ENCODE measurements around the gene CAPN6.
A peak's percentile ranks its signal among the peaks of the same experiment; 100 is the strongest.

CAPN6 gene

DNA sequence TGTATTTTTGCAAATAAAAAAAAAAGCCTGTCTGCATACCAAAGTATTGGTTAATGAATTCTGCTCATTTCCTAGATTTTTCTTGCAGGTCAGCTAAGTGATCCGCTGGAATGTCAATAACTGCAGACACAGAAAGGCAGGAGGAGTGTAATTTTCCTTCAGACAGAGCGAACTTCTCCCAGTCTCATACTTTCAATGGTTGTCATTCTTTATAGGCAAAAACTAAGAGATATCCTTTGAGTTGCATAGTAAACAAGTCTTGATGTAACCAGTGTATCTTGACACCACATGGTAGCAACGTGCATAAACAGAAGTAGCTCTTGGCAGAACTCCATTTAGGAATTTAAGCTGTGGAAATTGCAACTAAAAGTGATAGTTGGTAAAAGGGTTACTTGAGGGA lies 8.2 kb downstream of the CAPN6 start:
- no peak for DNase-seq
- Histone ChIP-seq H3K4me3 (ENCODE audit: control insufficient read depth in 1 of 7, extremely low read depth in 1 of 7, insufficient read depth in 4 of 7, low read depth in 2 of 7, low read length in 6 of 7) (no peak overlapping the region), H3K4me1 (ENCODE audit: control extremely low read depth in 1 of 4, control insufficient read depth in 4 of 4, insufficient read depth in 4 of 4, low read length in 3 of 4) (no peaks in the 10 kb centered on the region), H3K9me3 (ENCODE audit: control extremely low read depth in 1 of 5, control insufficient read depth in 4 of 5, insufficient read depth in 2 of 5, low read depth in 1 of 5, low read length in 4 of 5) (no peaks in the 10 kb centered on the region), H3K36me3 (ENCODE audit: control insufficient read depth in 4 of 4, insufficient read depth in 4 of 4, low read length in 3 of 4) (no peaks in the 10 kb centered on the region), H3K27me3 (replicated peaks in 2 of 5; ENCODE audit: control insufficient read depth in 4 of 5, insufficient read depth in 5 of 5, low read length in 4 of 5) (peaks cover 0 to 22% (median 0%) of the 10 kb centered on the region in 5 experiments), H3K27ac (ENCODE audit: insufficient read depth in 1 of 2, low read depth in 1 of 2, low read length in 2 of 2, poor library complexity in 1 of 2, severe bottlenecking in 2 of 2) (no peak overlapping the region)
- CTCF ChIA-PET, result interaction anchor here (1.2 kb wide), 1 partner anchor 94 kb away, joined by 3 read pairs; no protein-coding TSS in a partner anchor
- 77% methylated on average over 3 of the region's 3 CpGs for WGBS (ENCODE audit: insufficient coverage)
- POLR2A ChIA-PET, result no interaction called here

GRCh38 chrX:111260451-111260850 lies 9.8 kb downstream of the CAPN6 start:
- CTCF ChIA-PET, result interaction anchor here (1.1 kb wide), 1 partner anchor 17 kb away, joined by 3 read pairs; no protein-coding TSS in a partner anchor

DNA sequence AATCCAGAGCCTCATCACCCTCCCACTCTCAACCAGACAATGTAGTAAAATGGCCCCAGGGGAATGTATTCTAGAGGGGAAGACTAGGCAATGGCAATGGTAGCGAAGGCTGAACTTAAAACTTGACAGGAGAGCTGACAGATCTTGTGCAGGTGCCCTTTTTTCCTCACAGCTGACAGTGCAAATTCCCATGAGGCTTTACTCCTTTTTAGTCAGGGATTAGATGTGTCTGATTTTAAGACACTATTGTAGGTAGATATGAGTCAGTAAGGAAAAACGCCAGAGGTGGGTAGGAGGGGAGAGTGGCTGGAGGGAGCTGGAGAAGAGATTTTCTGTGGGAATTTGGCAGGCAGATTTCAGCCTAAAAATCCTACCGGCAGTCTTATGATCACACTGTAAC lies 10.7 kb downstream of the CAPN6 start:
- POLR2A ChIA-PET, result no interaction called here
- Histone ChIP-seq H3K4me1 (ENCODE audit: control extremely low read depth in 1 of 4, control insufficient read depth in 4 of 4, insufficient read depth in 4 of 4, low read length in 3 of 4) (no peaks in the 10 kb centered on the region), H3K36me3 (ENCODE audit: control insufficient read depth in 4 of 4, insufficient read depth in 4 of 4, low read length in 3 of 4) (no peaks in the 10 kb centered on the region), H3K27me3 (replicated peaks in 2 of 5; ENCODE audit: control insufficient read depth in 4 of 5, insufficient read depth in 5 of 5, low read length in 4 of 5) (peaks cover 0 to 22% (median 0%) of the 10 kb centered on the region in 5 experiments), H3K4me3 (ENCODE audit: control insufficient read depth in 1 of 7, extremely low read depth in 1 of 7, insufficient read depth in 4 of 7, low read depth in 2 of 7, low read length in 6 of 7) (no peak overlapping the region), H3K27ac (ENCODE audit: insufficient read depth in 1 of 2, low read depth in 1 of 2, low read length in 2 of 2, poor library complexity in 1 of 2, severe bottlenecking in 2 of 2) (no peak overlapping the region), H3K9me3 (ENCODE audit: control extremely low read depth in 1 of 5, control insufficient read depth in 4 of 5, insufficient read depth in 2 of 5, low read depth in 1 of 5, low read length in 4 of 5) (no peaks in the 10 kb centered on the region)
- WGBS (ENCODE audit: insufficient coverage), result 71% methylated on average over 1 of the region's 3 CpGs
- CTCF ChIA-PET, result no interaction called here
- no peak for DNase-seq

More at GRCh38 chrX:111260451-111260850, 9.8 kb downstream of the CAPN6 start:
- POLR2A ChIA-PET, result no interaction called here
- Histone ChIP-seq H3K27me3 (replicated peaks in 2 of 5; ENCODE audit: control insufficient read depth in 4 of 5, insufficient read depth in 5 of 5, low read length in 4 of 5) (peaks cover 0 to 22% (median 0%) of the 10 kb centered on the region in 5 experiments), H3K4me1 (ENCODE audit: control extremely low read depth in 1 of 4, control insufficient read depth in 4 of 4, insufficient read depth in 4 of 4, low read length in 3 of 4) (no peaks in the 10 kb centered on the region), H3K4me3 (ENCODE audit: control insufficient read depth in 1 of 7, extremely low read depth in 1 of 7, insufficient read depth in 4 of 7, low read depth in 2 of 7, low read length in 6 of 7) (no peak overlapping the region), H3K27ac (ENCODE audit: insufficient read depth in 1 of 2, low read depth in 1 of 2, low read length in 2 of 2, poor library complexity in 1 of 2, severe bottlenecking in 2 of 2) (no peak overlapping the region), H3K36me3 (ENCODE audit: control insufficient read depth in 4 of 4, insufficient read depth in 4 of 4, low read length in 3 of 4) (no peaks in the 10 kb centered on the region), H3K9me3 (ENCODE audit: control extremely low read depth in 1 of 5, control insufficient read depth in 4 of 5, insufficient read depth in 2 of 5, low read depth in 1 of 5, low read length in 4 of 5) (no peaks in the 10 kb centered on the region)
- no peak for DNase-seq
- WGBS (ENCODE audit: insufficient coverage), result 56% methylated on average over 3 of the region's 3 CpGs

- ChIA-PET POLR2A (no interaction called here), CTCF (no interaction called here)
- WGBS (ENCODE audit: insufficient coverage), result 82% methylated on average over 3 of the region's 3 CpGs
- no peak overlapping the region for H3K4me3 ChIP-seq (ENCODE audit: control insufficient read depth in 1 of 7, extremely low read depth in 1 of 7, insufficient read depth in 4 of 7, low read depth in 2 of 7, low read length in 6 of 7)
- H3K4me1 ChIP-seq (ENCODE audit: control extremely low read depth in 1 of 4, control insufficient read depth in 4 of 4, insufficient read depth in 4 of 4, low read length in 3 of 4), result no peaks in the 10 kb centered on the region
- H3K9me3 ChIP-seq (ENCODE audit: control extremely low read depth in 1 of 5, control insufficient read depth in 4 of 5, insufficient read depth in 2 of 5, low read depth in 1 of 5, low read length in 4 of 5), result no peaks in the 10 kb centered on the region
- peaks cover 0 to 18% (median 0%) of the 10 kb centered on the region in 5 experiments for H3K27me3 ChIP-seq (replicated peaks in 2 of 5; ENCODE audit: control insufficient read depth in 4 of 5, insufficient read depth in 5 of 5, low read length in 4 of 5)
- no peak for DNase-seq
- no peaks in the 10 kb centered on the region for H3K36me3 ChIP-seq (ENCODE audit: control insufficient read depth in 4 of 4, insufficient read depth in 4 of 4, low read length in 3 of 4)
- H3K27ac ChIP-seq (ENCODE audit: insufficient read depth in 1 of 2, low read depth in 1 of 2, low read length in 2 of 2, poor library complexity in 1 of 2, severe bottlenecking in 2 of 2), result no peak overlapping the region
Observed at GRCh38 chrX:111257733-111258132, 12.6 kb downstream of the CAPN6 start.

DNA sequence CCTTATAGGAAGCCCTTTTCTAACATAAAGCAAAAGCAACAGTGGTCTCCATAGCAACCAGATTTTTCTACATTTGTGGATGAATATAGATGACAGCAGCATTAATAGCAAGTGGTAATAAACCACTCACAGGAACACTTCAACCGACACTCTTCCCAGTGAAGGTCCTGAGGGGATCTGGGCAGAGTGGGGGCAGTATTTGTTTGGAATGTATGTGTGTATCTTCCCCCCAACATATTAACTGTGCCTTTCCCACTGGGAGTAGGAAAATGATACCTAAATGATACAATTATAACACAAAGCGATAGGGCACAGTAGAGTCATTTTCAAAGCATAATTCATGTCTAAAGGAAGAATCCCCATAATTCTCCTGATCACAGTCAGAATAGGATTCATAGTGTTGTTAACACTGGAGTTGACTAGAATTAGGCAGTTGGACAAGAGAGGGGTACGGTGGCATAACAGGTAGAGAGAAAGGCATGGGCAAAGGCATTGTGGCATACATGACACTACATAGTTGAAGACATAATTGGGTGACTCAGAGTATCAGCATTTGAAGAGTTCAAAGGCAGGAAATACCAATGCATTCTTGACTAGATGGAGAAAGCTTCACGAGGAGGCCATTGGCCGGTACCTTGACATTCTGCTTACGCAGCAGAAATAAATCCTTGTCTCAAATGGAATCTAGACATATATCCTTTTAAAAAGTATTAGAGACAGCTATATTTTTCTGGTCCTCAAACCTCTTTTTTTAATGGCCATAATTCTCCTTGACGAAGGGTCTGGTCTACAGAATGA lies 15.2 kb downstream of the CAPN6 start:
- no peaks in the 10 kb centered on the region for H3K9me3 ChIP-seq (ENCODE audit: control extremely low read depth in 1 of 5, control insufficient read depth in 4 of 5, insufficient read depth in 2 of 5, low read depth in 1 of 5, low read length in 4 of 5)
- H3K4me1 ChIP-seq (ENCODE audit: control extremely low read depth in 1 of 4, control insufficient read depth in 4 of 4, insufficient read depth in 4 of 4, low read length in 3 of 4), result no peaks in the 10 kb centered on the region
- peaks cover 0 to 7% (median 0%) of the 10 kb centered on the region in 5 experiments for H3K27me3 ChIP-seq (replicated peaks in 2 of 5; ENCODE audit: control insufficient read depth in 4 of 5, insufficient read depth in 5 of 5, low read length in 4 of 5)
- no peak for DNase-seq
- no peak overlapping the region for H3K4me3 ChIP-seq (ENCODE audit: control insufficient read depth in 1 of 7, extremely low read depth in 1 of 7, insufficient read depth in 4 of 7, low read depth in 2 of 7, low read length in 6 of 7)
- no peak overlapping the region for H3K27ac ChIP-seq (ENCODE audit: insufficient read depth in 1 of 2, low read depth in 1 of 2, low read length in 2 of 2, poor library complexity in 1 of 2, severe bottlenecking in 2 of 2)
- CTCF ChIA-PET, result no interaction called here
- POLR2A ChIA-PET, result no interaction called here
- 70% methylated on average over 2 of the region's 7 CpGs for WGBS (ENCODE audit: insufficient coverage)
- H3K36me3 ChIP-seq (ENCODE audit: control insufficient read depth in 4 of 4, insufficient read depth in 4 of 4, low read length in 3 of 4), result no peaks in the 10 kb centered on the region

GRCh38 chrX:111244235-111244750 lies 26.0 kb downstream of the CAPN6 start:
- WGBS (ENCODE audit: insufficient coverage), result no CpG with 5 or more reads among the region's 2 CpGs
- H3K4me3 ChIP-seq (ENCODE audit: control insufficient read depth in 1 of 7, extremely low read depth in 1 of 7, insufficient read depth in 4 of 7, low read depth in 2 of 7, low read length in 6 of 7), result no peak overlapping the region
- H3K9me3 ChIP-seq (ENCODE audit: control extremely low read depth in 1 of 5, control insufficient read depth in 4 of 5, insufficient read depth in 2 of 5, low read depth in 1 of 5, low read length in 4 of 5), result no peaks in the 10 kb centered on the region
- ChIA-PET POLR2A (no interaction called here), CTCF (interaction anchor here (0.6 to 3.9 kb wide), 9 partner anchors 8 to 408 kb away, joined by 3 to 30 read pairs (median 3); partner anchors contain the start of gene PAK3)
- peaks cover 0 to 8% (median 0%) of the 10 kb centered on the region in 5 experiments for H3K27me3 ChIP-seq (replicated peaks in 2 of 5; ENCODE audit: control insufficient read depth in 4 of 5, insufficient read depth in 5 of 5, low read length in 4 of 5)
- no peak overlapping the region for H3K27ac ChIP-seq (ENCODE audit: insufficient read depth in 1 of 2, low read depth in 1 of 2, low read length in 2 of 2, poor library complexity in 1 of 2, severe bottlenecking in 2 of 2)
- DNase-seq, result peak; percentile 5 to 39 (median 31)
- no peaks in the 10 kb centered on the region for H3K36me3 ChIP-seq (ENCODE audit: control insufficient read depth in 4 of 4, insufficient read depth in 4 of 4, low read length in 3 of 4)
- no peaks in the 10 kb centered on the region for H3K4me1 ChIP-seq (ENCODE audit: control extremely low read depth in 1 of 4, control insufficient read depth in 4 of 4, insufficient read depth in 4 of 4, low read length in 3 of 4)

DNA sequence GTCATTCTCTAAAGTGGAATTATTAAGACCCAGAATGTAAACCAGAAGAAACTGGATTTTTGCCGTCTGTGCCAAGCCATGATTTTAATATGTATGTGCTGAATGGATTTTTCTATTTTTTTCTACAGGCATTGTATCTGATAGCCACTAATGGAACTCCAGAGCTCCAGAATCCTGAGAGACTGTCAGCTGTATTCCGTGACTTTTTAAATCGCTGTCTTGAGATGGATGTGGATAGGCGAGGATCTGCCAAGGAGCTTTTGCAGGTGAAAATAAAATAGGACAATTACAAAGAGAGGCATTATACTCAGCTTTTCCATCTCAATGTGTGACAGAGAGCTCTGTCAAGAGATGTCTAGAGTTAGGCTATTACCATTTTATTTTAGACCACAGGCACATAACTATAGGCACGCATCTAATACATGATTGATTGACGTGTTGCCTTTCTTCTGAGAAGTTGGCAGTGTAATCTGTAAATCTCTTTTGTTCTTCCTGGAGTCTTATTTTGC lies 53.9 kb downstream of the CAPN6 start:
- H3K4me1 ChIP-seq (ENCODE audit: control extremely low read depth in 1 of 4, control insufficient read depth in 4 of 4, insufficient read depth in 4 of 4, low read length in 3 of 4), result no peaks in the 10 kb centered on the region
- 65% methylated on average over 2 of the region's 6 CpGs for WGBS (ENCODE audit: insufficient coverage)
- H3K9me3 ChIP-seq (ENCODE audit: control extremely low read depth in 1 of 5, control insufficient read depth in 4 of 5, insufficient read depth in 2 of 5, low read depth in 1 of 5, low read length in 4 of 5), result no peaks in the 10 kb centered on the region
- CTCF ChIA-PET, result no interaction called here
- H3K4me3 ChIP-seq (ENCODE audit: control insufficient read depth in 1 of 7, extremely low read depth in 1 of 7, insufficient read depth in 4 of 7, low read depth in 2 of 7, low read length in 6 of 7), result no peak overlapping the region
- H3K36me3 ChIP-seq (ENCODE audit: control insufficient read depth in 4 of 4, insufficient read depth in 4 of 4, low read length in 3 of 4), result no peaks in the 10 kb centered on the region
- POLR2A ChIA-PET, result no interaction called here
- no peak overlapping the region for H3K27ac ChIP-seq (ENCODE audit: insufficient read depth in 1 of 2, low read depth in 1 of 2, low read length in 2 of 2, poor library complexity in 1 of 2, severe bottlenecking in 2 of 2)
- H3K27me3 ChIP-seq (replicated peaks in 2 of 5; ENCODE audit: control insufficient read depth in 4 of 5, insufficient read depth in 5 of 5, low read length in 4 of 5), result peaks cover 0 to 16% (median 0%) of the 10 kb centered on the region in 5 experiments
- DNase-seq, result no peak

Measured in common myeloid progenitor, CD34-positive (primary cell).